ENCODE data around the gene KCND1. TPM values are rescaled to one million over a fixed set of nuclear protein-coding genes. Genes with fewer than 3 reads are reported as not detected.

The KCND1 gene
- total and polyA plus RNA-seq, 10 of the 15 experiments (the other 5 are each of a cell fraction or from before 2014, with no cell fraction given), result 0.02 to 1.0 (median 0.39) TPM

- Histone ChIP-seq H4K20me1 (ENCODE audit: control insufficient read depth, insufficient read depth) (no peaks in the 10 kb centered on the region; the same call in 1 of the 2 replicates), H3K4me3 (peak overlapping the region; percentile 61), H2AFZ (ENCODE audit: control insufficient read depth, low read depth, low read length) (no peak overlapping the region), H3K4me1 (ENCODE audit: control insufficient read depth, insufficient read depth, low read length) (peaks cover 7% of the 10 kb centered on the region), H3K27ac (ENCODE audit: control insufficient read depth, insufficient read depth) (peak overlapping the region; percentile 66), H3K9ac (ENCODE audit: control insufficient read depth, insufficient read depth, low read length) (peak overlapping the region; percentile 82), H3K9me3 (replicated peaks; ENCODE audit: control insufficient read depth, insufficient read depth, low read length) (no peaks in the 10 kb centered on the region; the same call in 2 of the 3 replicates), H3K27me3 (replicated peaks in 1 of 2; ENCODE audit: control insufficient read depth in 2 of 2, insufficient read depth in 2 of 2, low read length in 1 of 2) (no peaks in the 10 kb centered on the region), H3K79me2 (ENCODE audit: control insufficient read depth, insufficient read depth, low read length) (peaks cover 46% of the 10 kb centered on the region), H3K4me2 (ENCODE audit: control insufficient read depth, insufficient read depth) (peak overlapping the region; percentile 87), H3K36me3 (ENCODE audit: control insufficient read depth in 2 of 2, insufficient read depth in 2 of 2, low read length in 1 of 2) (no peaks in the 10 kb centered on the region)
- in situ Hi-C loops (cut with MboI), result no loop called here
- no TSS peak for BruUV-seq (replicated peaks)
- FAIRE-seq (no peak), DNase-seq (ENCODE audit: low read depth, low spot score) (no peak), ATAC-seq (0 out of 3 replicates have a peak, but pooled peaks have one; percentile 4)
- POLR2A ChIA-PET, result interaction anchor here (0.6 to 1.2 kb wide), 4 partner anchors 14 to 62 kb away, joined by 3 read pairs; no protein-coding TSS in a partner anchor
- intact Hi-C loops (cut with micrococcal nuclease; ENCODE audit: unreplicated experiment), result loop anchor here (5.0 kb wide), 2 partner anchors 40 to 155 kb away; partner anchors contain the start of genes HDAC6 and PIM2
- WGBS (ENCODE audit: insufficient coverage, insufficient replicate concordance, low lambda C conversion rate, missing lambda C conversion rate), result 18% methylated on average over 49 of the region's 61 CpGs
- CTCF ChIA-PET, result interaction anchor here (1.2 to 3.6 kb wide), 2 partner anchors 11 to 18 kb away, joined by 4 to 17 read pairs; no protein-coding TSS in a partner anchor
- RAD21 ChIA-PET (ENCODE audit: unreplicated experiment), result interaction anchor here (1.8 kb wide), 1 partner anchor 10 kb away, joined by 5 read pairs; no protein-coding TSS in a partner anchor
- SMC1A ChIA-PET (ENCODE audit: uncharacterized antibody, unreplicated experiment), result interaction anchor here (2.8 kb wide), 1 partner anchor 20 kb away, joined by 7 read pairs; no protein-coding TSS in a partner anchor
- no peak for TF ChIP-seq ZNF384 (IDR thresholded peaks at IDR 0.05; ENCODE audit: borderline replicate concordance, low read depth, low read length)
- peak; percentile 8; the same call in 1 of the 2 replicates for TF ChIP-seq CREB1 (IDR thresholded peaks at IDR 0.05; ENCODE audit: low read depth)
- TF ChIP-seq TAF1 (IDR thresholded peaks at IDR 0.05; ENCODE audit: borderline replicate concordance, low read depth, low read length), result no peak
- no peak for TF ChIP-seq RBBP5 (conservative IDR thresholded peaks at IDR 0.05)
- TF ChIP-seq ETV6 (conservative IDR thresholded peaks at IDR 0.05 in 1 of 2, IDR thresholded peaks at IDR 0.05 in 1 of 2; ENCODE audit: borderline replicate concordance in 1 of 2, low read depth in 1 of 2), result no peak
- no peak for TF ChIP-seq SMAD5 (IDR thresholded peaks at IDR 0.05; ENCODE audit: low read depth)
- no peak for TF ChIP-seq NFIC (IDR thresholded peaks at IDR 0.05; ENCODE audit: low read depth, low read length)
- no peak for TF ChIP-seq POLR2AphosphoS2 (IDR thresholded peaks at IDR 0.05; ENCODE audit: low read depth, low read length)
- TF ChIP-seq PAX5 (IDR thresholded peaks at IDR 0.05; ENCODE audit: borderline replicate concordance, low read depth, low read length), result no peak
- no peak for TF ChIP-seq TCF3 (IDR thresholded peaks at IDR 0.05; ENCODE audit: borderline replicate concordance, insufficient read depth, low read depth, low read length)
- TF ChIP-seq SUPT20H (IDR thresholded peaks at IDR 0.05; ENCODE audit: borderline replicate concordance, control insufficient read depth, low read depth, low read length), result no peak
- TF ChIP-seq EZH2 (IDR thresholded peaks at IDR 0.05; ENCODE audit: borderline replicate concordance, control insufficient read depth, low read depth, low read length), result no peak
- no peak for TF ChIP-seq ZNF24 (IDR thresholded peaks at IDR 0.05)
- no peak for TF ChIP-seq RAD21 (IDR thresholded peaks at IDR 0.05; ENCODE audit: insufficient read depth, low read depth, low read length)
- TF ChIP-seq IKZF2 (IDR thresholded peaks at IDR 0.05), result no peak
- TF ChIP-seq CHD1 (IDR thresholded peaks at IDR 0.05; ENCODE audit: low read depth, low read length), result no peak
- TF ChIP-seq SMC3 (IDR thresholded peaks at IDR 0.05; ENCODE audit: borderline replicate concordance, low read length), result no peak
- TF ChIP-seq NFYA (IDR thresholded peaks at IDR 0.05; ENCODE audit: borderline replicate concordance, low read depth, low read length), result no peak
- no peak for TF ChIP-seq FOS (IDR thresholded peaks at IDR 0.05; ENCODE audit: borderline replicate concordance, extremely low read depth, insufficient read length)
- TF ChIP-seq MYB (IDR thresholded peaks at IDR 0.05; ENCODE audit: borderline replicate concordance, low read depth, low read length), result no peak
- TF ChIP-seq FOXK2 (IDR thresholded peaks at IDR 0.05), result no peak
- no peak for TF ChIP-seq SRF (IDR thresholded peaks at IDR 0.05; ENCODE audit: low read depth in 2 of 2, low read length in 2 of 2)
- no peak for TF ChIP-seq TARDBP (IDR thresholded peaks at IDR 0.05; ENCODE audit: borderline replicate concordance)
- TF ChIP-seq KAT2A (conservative IDR thresholded peaks at IDR 0.05; ENCODE audit: control insufficient read depth, low read depth, low read length), result no peak
- no peak for TF ChIP-seq SMAD1 (IDR thresholded peaks at IDR 0.05; ENCODE audit: low read depth, partially characterized antibody)
- TF ChIP-seq EGR1 (IDR thresholded peaks at IDR 0.05; ENCODE audit: borderline replicate concordance in 1 of 2, low read depth in 2 of 2, low read length in 2 of 2), result peak in 1 of 2 experiments; percentile 82; a peak in 2 of 3 replicates
- no peak for TF ChIP-seq ZNF207 (IDR thresholded peaks at IDR 0.05; ENCODE audit: borderline replicate concordance)
Measured at GRCh38 chrX:48956728-48957414, 14.8 kb downstream of the KCND1 start.

Measured in GM12878 (cell line).